HUES64 (cell line): Measurements from ENCODE around the gene ADAM12.

Source experiments
- H3K27ac ChIP-seq: 2 replicates; pipeline ENCODE4 v1.7.0; 2013; ENCODE audit warnings: low read depth, low read length, inconsistent platforms
- H3K27me3 ChIP-seq: 2 replicates; pipeline ENCODE4 v1.6.1; 2013; ENCODE audit warnings: mild to moderate bottlenecking, low read length; ENCODE audit not compliant: insufficient read depth
- H3K36me3 ChIP-seq: 2 replicates; pipeline ENCODE4 v1.6.1; 2013; ENCODE audit warnings: mild to moderate bottlenecking, low read length; ENCODE audit not compliant: insufficient read depth
- H3K4me1 ChIP-seq: 2 replicates; pipeline ENCODE4 v1.6.1; 2013; ENCODE audit warnings: mild to moderate bottlenecking, low read length, moderate library complexity; ENCODE audit not compliant: insufficient read depth
- H3K4me3 ChIP-seq: 2 replicates; pipeline ENCODE4 v1.5.1; 2013; ENCODE audit warnings: mild to moderate bottlenecking, low read length, moderate library complexity
- H3K9ac ChIP-seq: 2 replicates; pipeline ENCODE4 v1.6.1; 2013; ENCODE audit warnings: mild to moderate bottlenecking, low read depth, low read length
- H3K9me3 ChIP-seq: 2 replicates; pipeline ENCODE4 v1.6.1; 2013; ENCODE audit warnings: low read depth, low read length; ENCODE audit not compliant: insufficient read depth
- WGBS: fragments of 150-250, 120-280 bp; methylation state at CpG from one replicate; pipeline ENCODE4 v1.1.7; 2013; ENCODE audit warnings: missing lambda C conversion rate; 5-methylcytosine and 5-hydroxymethylcytosine counted together

Gene ADAM12

DNA sequence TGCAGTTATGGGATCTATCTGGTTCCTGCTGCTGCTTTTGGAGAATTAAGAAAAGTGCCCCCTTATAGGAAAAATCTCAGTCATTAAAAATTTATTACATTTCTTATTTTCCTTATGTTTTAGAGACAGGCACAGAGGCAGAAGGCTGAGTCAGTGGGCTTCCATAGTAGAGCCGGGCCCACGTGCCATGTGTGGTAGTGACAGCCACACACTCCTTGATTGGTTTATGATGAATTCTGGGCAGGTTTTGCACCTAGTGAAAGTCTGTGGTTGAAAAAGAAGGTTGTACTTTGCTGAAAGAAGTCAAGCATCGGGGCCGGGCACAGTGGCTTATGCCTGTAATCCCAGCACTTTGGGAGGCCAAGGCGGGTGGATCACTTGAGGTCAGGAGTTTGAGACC is 382.0 kb downstream of the ADAM12 start:
- no peaks in the 10 kb centered on the region for H3K27me3 ChIP-seq
- WGBS = 83% methylated on average over 4 of the region's 5 CpGs
- no peak overlapping the region for H3K27ac ChIP-seq
- H3K9ac ChIP-seq = no peak overlapping the region
- H3K9me3 ChIP-seq = no peaks in the 10 kb centered on the region
- 0 out of 2 replicates have a peak, but pooled peaks cover 2% of the 10 kb centered on the region for H3K36me3 ChIP-seq
- H3K4me3 ChIP-seq = no peak overlapping the region
- H3K4me1 ChIP-seq = no peaks in the 10 kb centered on the region

DNA sequence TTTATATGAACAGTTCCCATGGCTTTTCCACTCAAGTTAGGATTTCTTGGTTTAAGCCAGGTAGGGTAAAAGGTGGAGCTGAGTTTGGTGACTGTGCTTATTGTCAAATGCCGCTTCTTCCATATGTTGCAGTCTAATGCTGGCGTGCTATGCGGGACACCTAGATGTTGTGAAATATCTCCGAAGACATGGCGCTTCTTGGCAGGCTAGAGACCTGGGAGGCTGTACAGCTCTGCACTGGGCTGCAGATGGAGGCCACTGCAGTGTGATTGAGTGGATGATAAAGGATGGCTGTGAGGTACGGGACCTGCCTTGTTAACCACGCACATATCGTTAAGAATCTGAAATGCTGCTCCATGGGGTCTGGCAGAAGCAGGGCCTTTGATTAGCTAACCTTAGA is 383.5 kb downstream of the ADAM12 start:
- Histone ChIP-seq H3K9ac (no peak overlapping the region), H3K4me1 (no peaks in the 10 kb centered on the region), H3K36me3 (no peaks in the 10 kb centered on the region), H3K9me3 (no peaks in the 10 kb centered on the region), H3K4me3 (no peak overlapping the region), H3K27ac (no peak overlapping the region), H3K27me3 (no peaks in the 10 kb centered on the region)
- 83% methylated on average over 8 of the region's 8 CpGs for WGBS

DNA sequence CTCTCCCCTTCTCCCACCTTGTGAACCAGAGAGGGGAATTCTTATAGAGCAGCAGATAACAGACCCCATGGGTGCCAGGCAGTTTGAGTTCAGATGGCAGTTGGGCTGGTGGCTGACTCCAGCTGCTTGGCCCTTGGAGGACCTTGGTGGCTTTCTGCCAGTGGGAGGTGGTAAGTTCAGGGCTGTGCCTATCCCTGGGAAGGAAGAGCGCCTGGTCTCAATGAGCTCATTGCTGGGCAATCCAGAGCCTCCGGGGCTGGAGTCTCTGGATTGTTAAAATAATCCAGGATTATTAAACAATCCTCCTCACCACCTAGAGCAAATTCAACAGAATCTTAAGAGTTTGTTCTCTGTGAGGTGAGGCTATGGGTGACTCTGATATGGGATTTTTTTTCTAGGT is 386.7 kb downstream of the ADAM12 start:
- H3K4me3 ChIP-seq = no peak overlapping the region
- no peaks in the 10 kb centered on the region for H3K36me3 ChIP-seq
- no peaks in the 10 kb centered on the region for H3K4me1 ChIP-seq
- 93% methylated on average over 2 of the region's 2 CpGs for WGBS
- H3K9me3 ChIP-seq = no peaks in the 10 kb centered on the region
- no peak overlapping the region for H3K9ac ChIP-seq
- no peaks in the 10 kb centered on the region for H3K27me3 ChIP-seq
- no peak overlapping the region for H3K27ac ChIP-seq

DNA sequence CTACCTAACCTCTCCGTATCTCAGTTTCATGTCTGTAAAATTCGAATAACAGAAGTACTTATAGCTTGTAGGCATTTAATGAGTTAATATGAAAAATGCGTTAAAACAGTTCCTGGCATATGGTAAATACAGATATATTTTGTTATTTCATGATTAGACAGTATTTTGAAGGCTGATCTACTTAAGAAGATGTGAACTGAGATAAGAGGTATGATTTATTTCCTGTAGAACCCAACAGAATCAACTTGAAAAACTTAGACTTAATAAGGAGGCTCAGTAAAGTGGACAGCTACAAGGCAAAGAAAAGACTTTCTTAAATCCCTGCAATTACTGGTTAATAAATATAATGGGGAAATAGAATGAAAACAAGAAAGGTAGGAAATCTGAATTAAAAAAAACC is 388.6 kb downstream of the ADAM12 start:
- WGBS = 96% methylated on average over 3 of the region's 3 CpGs
- Histone ChIP-seq H3K36me3 (no peaks in the 10 kb centered on the region), H3K9ac (no peak overlapping the region), H3K9me3 (no peaks in the 10 kb centered on the region), H3K4me3 (no peak overlapping the region), H3K4me1 (no peaks in the 10 kb centered on the region), H3K27me3 (no peaks in the 10 kb centered on the region), H3K27ac (no peak overlapping the region)

DNA sequence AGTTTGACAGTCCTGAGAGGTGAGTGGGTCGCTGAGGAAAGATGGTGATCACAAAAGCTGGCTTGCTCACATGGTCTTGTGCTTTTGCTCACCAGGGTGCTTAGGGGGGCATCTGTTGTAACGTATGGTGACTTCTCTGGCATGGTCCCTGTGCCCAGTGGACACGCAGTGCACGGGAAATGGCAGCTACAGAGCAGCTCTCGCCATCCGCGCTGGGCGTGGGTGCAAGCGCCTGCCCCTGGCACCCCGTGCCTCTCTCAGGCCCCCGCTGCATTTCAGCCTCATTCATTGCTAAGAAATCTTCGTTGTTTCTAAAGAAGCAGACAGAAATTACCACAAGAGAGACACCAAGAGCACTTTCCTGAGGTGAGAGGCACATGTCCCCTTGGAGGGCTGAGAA is 390.7 kb downstream of the ADAM12 start:
- Histone ChIP-seq H3K9me3 (no peaks in the 10 kb centered on the region), H3K27me3 (no peaks in the 10 kb centered on the region), H3K9ac (no peak overlapping the region), H3K4me3 (no peak overlapping the region), H3K4me1 (no peaks in the 10 kb centered on the region), H3K27ac (no peak overlapping the region), H3K36me3 (no peaks in the 10 kb centered on the region)
- 95% methylated on average over 12 of the region's 12 CpGs for WGBS

DNA sequence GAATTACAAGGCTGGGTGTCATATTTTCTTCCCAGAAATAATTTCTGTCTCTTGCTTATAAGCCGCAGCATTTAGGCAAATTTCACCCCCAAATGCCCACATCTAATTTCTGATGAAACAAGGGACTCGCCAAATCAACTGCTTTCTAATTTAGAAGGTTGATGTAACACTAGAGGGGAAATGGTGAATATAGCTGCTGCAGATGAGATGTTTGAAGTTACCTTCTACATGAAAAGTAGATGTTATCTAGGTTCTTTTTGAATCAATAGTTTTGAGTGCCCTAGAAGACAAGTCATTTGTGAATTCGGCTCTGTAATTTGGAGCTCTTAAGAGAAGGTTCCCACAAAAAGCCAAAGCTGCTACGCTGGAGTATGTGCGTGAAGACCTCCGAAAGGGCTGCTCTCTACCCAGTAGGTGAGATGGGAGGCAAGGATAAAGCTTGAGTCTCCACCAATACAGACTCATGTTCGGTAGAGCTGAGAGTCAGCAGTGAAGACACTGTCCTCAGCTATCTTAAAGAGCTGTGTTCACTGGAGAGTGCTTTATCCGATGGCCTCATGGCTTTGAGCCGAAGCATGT is 392.5 kb downstream of the ADAM12 start:
- WGBS = 95% methylated on average over 7 of the region's 9 CpGs
- Histone ChIP-seq H3K9me3 (no peaks in the 10 kb centered on the region), H3K9ac (no peak overlapping the region), H3K4me3 (no peak overlapping the region), H3K4me1 (no peaks in the 10 kb centered on the region), H3K27ac (no peak overlapping the region), H3K36me3 (no peaks in the 10 kb centered on the region), H3K27me3 (no peaks in the 10 kb centered on the region)

DNA sequence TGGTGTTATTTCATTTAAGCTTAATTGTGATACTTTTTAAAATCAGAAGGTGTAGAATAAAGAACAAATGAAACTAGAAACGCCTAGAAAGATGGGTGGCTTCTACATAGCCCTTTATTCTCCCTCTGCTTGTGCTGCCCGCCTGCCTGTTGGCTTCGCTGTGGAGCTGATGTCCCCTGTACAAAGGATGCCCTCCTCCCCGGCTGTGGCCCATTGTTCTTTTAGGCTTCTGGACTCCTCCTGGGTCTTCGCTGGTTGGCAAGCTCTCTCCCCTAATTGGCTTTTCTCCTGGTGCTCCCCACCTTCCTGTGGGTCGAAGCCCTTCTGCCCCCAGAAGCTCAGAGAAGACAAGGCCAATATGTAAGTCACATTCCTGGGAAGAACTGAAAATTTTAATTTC is 393.7 kb downstream of the ADAM12 start:
- no peaks in the 10 kb centered on the region for H3K4me1 ChIP-seq
- no peak overlapping the region for H3K4me3 ChIP-seq
- no peaks in the 10 kb centered on the region for H3K9me3 ChIP-seq
- no peaks in the 10 kb centered on the region for H3K27me3 ChIP-seq
- no peaks in the 10 kb centered on the region for H3K36me3 ChIP-seq
- 90% methylated on average over 6 of the region's 6 CpGs for WGBS
- H3K27ac ChIP-seq = no peak overlapping the region
- no peak overlapping the region for H3K9ac ChIP-seq

DNA sequence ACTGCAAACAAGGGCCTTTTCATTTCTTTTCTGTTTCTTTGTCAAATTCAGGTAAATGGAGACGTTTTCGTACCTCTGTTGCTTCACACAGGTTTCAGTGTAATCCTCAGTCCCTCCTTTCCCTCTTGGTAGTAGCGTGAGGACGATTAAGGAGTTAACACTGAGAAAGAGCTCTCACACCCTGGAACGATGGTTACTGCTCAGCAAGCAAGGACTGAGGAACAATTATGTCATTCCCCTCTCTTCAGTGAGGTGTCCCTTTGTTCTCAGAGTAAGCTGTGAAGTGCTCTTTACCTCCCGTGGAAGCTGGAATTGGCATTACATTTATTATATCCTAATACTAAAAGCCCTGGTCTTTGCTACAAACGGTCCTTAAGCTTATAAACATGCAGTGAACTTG is 396.0 kb downstream of the ADAM12 start:
- H3K27me3 ChIP-seq = no peaks in the 10 kb centered on the region
- H3K4me3 ChIP-seq = no peak overlapping the region
- H3K36me3 ChIP-seq = no peaks in the 10 kb centered on the region
- no peak overlapping the region for H3K27ac ChIP-seq
- no peaks in the 10 kb centered on the region for H3K9me3 ChIP-seq
- no peak overlapping the region for H3K9ac ChIP-seq
- no peaks in the 10 kb centered on the region for H3K4me1 ChIP-seq
- WGBS = 72% methylated on average over 7 of the region's 7 CpGs

DNA sequence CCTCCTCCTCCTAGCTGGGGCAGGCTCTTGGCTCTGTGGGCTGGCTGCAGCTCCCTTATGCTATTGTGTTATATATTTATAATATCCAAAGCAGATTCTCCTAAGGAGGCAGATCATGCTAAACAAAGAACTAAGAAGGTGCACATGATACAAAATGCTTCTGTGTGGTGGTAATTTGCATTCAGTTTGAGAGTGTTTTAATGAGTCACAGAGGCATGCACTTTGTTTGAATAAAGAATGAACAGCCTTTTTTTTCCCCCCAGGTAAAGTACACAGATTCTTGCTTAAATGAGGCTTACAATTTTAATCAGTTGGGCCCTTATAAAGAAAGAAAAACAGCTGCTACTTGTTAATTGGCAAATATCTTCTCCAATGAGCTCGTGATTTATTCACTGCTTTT is 396.9 kb downstream of the ADAM12 start:
- H3K36me3 ChIP-seq = no peaks in the 10 kb centered on the region
- H3K9me3 ChIP-seq = no peaks in the 10 kb centered on the region
- no peaks in the 10 kb centered on the region for H3K27me3 ChIP-seq
- H3K9ac ChIP-seq = no peak overlapping the region
- no peak overlapping the region for H3K4me3 ChIP-seq
- H3K27ac ChIP-seq = no peak overlapping the region
- no peaks in the 10 kb centered on the region for H3K4me1 ChIP-seq
- 86% methylated on average over 1 of the region's 1 CpG for WGBS

DNA sequence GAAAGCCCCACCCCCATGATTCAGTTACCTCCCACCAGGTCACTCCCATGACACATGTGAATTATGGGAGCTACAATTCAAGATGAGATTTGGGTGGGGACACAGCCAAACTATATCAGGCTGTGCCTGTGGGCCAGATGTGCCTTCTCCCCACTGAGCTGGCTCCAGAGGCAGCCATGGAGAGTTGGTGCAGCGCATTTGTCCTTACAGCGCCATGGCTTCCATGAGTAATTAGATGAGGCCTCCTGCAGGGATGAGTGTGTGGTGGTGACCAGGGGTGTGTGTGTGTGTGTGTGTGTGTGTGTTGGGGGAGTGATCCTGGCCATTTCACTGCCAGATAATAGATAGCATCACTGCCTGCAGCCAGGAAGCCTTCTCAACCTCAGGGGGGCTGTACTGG is 397.3 kb downstream of the ADAM12 start:
- Histone ChIP-seq H3K27me3 (no peaks in the 10 kb centered on the region), H3K4me3 (no peak overlapping the region), H3K9me3 (no peaks in the 10 kb centered on the region), H3K36me3 (no peaks in the 10 kb centered on the region), H3K9ac (no peak overlapping the region), H3K4me1 (no peaks in the 10 kb centered on the region), H3K27ac (no peak overlapping the region)
- 98% methylated on average over 2 of the region's 2 CpGs for WGBS

DNA sequence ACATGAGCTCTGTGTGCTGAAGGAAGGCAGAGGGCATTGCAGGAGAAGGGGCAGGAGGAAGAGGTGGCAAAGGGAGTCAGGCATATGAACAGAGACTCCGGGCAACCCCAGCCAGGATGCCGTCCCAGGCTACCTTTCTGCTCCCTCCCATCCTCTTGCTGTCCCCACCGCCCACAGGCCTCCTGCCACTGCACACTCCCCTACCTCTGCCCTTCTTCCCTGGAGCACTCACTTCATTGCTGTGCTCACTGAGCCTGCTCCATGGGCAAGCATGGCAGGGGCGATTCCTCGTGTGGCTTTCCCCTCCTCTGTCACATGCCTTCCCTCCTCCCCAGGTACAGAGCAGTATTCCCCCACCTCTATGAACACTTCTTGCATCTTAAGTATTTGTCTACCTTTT is 398.5 kb downstream of the ADAM12 start:
- Histone ChIP-seq H3K27ac (no peak overlapping the region), H3K27me3 (no peaks in the 10 kb centered on the region), H3K4me3 (no peak overlapping the region), H3K36me3 (no peaks in the 10 kb centered on the region), H3K9me3 (no peaks in the 10 kb centered on the region), H3K9ac (no peak overlapping the region), H3K4me1 (no peaks in the 10 kb centered on the region)
- 92% methylated on average over 5 of the region's 5 CpGs for WGBS

DNA sequence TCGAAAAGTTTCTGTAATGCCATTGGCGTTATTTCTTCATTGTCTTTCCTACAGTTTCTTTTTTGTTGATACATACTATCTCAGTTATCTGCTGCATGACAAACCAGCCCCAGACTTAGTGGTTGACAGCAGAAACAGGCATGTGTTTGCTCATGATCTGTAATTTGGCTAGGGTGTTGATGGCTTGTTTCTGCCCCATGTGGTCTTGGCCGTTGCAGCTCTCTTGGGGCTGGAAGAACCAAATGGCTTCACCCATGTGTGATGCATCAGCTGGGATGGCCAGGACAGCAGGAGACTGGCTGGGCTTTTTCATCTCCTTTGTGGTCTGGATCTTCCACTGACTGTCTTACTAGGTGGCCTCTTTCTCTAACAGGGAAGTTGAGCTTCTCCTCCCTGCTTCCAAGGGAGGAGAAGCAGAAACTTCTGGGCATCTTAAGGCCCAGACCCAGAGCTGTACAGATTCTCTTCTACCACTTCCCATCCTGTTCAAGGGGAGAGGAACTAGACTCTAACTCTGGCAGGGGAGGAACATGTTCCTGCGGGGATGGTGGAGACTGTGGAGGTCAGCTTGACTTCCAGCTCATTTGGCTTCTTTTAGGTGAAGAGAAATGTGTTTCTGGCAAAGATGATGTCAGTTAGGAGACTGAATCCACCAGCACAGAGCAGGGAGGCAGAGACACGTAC is 402.6 kb downstream of the ADAM12 start:
- H3K27me3 ChIP-seq = no peaks in the 10 kb centered on the region
- peaks cover 8% of the 10 kb centered on the region; the same call in 1 of the 2 replicates for H3K4me1 ChIP-seq
- no peaks in the 10 kb centered on the region for H3K36me3 ChIP-seq
- no peak overlapping the region for H3K9ac ChIP-seq
- 91% methylated on average over 5 of the region's 5 CpGs for WGBS
- H3K4me3 ChIP-seq = no peak overlapping the region
- H3K9me3 ChIP-seq = no peaks in the 10 kb centered on the region
- H3K27ac ChIP-seq = no peak overlapping the region
